Non-pigmented ciliary epithelial cell (primary cell): ENCODE measurements around the gene RALY.

Experiments used
- DNase-seq: peaks from one replicate; pipeline ENCODE4 v3.0.0-alpha.2; 2010; ENCODE audit warnings: low read depth

Gene RALY

GRCh38 chr20:33986560-33987216 lies 7.0 kb upstream of the RALY start:
- DNase-seq: no peak

DNA sequence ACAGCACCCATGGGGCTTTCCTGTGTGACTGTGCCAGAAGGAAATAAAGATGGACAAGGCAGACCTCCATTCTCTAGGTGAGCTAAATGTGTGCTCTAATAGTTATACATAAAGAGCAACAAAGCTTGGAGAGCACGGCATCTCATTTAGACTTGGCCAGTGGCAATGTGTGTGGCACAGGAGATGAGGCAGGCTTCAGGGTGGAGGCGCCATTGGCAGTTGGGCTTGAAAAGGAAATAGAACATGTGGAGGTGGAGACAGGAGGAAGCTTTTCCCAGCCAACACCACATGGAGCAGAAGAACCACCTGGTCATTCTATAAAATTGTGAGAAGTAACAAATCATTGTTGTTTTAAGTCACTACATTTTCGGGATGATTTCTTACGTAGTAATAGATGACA lies 3.6 kb upstream of the RALY start:
- DNase-seq: no peak

GRCh38 chr20:33991502-33991901 lies 2.2 kb upstream of the RALY start:
- no peak for DNase-seq

DNA sequence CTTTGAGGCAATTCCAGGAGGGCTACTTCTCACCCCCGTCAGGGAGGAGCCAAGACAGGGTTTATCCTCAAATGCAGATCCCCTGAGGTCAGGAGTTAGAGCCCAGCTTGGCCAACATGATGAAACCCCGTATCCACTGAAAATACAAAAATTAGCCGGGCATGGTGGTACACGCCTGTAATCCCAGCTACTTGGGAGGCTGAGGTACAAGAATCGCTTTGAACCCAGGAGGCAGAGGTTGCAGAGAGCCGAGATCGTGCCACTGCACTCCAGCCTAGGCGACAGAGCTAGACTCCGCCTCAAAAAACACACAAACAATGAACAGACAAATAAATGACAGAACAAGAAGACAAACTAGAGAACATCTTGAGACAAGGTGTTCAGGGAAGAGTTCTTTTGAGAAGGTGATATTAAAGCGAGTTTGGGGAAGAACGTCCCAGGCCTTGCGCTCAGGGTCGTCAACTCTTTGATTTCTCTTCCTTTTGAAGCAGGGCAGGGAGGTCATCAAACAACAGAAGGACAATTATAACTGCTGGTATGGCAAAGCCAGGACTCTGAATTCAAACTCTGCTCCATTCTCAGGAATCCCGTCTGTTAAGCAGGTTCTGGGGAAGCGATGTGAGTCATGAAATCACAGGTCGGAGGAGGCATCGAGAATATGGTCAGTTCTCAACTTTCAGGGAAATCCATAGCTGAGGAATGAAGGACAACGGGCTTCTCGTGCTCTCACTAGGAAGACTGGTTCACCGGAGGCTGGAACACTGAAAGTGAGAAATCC lies 1.4 kb upstream of the RALY start:
- DNase-seq: no peak

- DNase-seq: peak; percentile 96
Measured at GRCh38 chr20:33992923-33993575, 662 bp upstream of the RALY start.

DNA sequence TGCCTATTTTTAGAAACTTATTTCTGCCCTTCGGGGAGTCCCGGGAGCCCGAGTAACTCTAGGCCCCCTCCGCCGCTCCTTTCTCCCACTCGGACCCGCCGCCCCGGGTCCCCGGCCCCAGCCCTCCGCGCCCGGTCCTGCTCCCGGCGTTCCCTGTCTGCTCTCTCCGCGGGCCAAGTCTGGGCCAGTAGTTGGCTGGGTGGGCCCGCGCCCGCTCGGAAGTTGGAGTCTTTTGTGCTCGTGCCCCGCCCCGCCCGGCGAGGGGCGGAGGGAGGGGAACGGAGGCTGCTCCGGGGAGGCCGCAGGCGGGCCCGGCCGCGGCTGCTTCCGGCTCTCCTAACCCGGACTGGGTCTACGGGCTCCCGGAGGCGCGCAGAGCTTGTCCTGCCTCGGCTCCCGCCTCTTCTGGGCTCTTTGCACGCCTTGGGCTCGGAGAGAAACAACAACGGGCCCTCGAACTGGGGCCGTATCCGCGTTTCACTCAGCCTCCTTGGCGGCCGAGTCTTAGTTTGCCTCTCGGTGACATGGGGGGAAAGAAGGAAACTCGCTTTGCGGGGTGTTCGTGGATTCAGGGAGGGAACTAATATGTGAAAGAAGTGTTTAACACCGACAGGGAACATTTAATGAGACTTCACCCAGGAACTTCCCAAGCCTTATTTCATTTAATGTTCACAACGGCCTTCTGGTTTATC lies 657 bp downstream of the RALY start:
- no peak for DNase-seq

DNA sequence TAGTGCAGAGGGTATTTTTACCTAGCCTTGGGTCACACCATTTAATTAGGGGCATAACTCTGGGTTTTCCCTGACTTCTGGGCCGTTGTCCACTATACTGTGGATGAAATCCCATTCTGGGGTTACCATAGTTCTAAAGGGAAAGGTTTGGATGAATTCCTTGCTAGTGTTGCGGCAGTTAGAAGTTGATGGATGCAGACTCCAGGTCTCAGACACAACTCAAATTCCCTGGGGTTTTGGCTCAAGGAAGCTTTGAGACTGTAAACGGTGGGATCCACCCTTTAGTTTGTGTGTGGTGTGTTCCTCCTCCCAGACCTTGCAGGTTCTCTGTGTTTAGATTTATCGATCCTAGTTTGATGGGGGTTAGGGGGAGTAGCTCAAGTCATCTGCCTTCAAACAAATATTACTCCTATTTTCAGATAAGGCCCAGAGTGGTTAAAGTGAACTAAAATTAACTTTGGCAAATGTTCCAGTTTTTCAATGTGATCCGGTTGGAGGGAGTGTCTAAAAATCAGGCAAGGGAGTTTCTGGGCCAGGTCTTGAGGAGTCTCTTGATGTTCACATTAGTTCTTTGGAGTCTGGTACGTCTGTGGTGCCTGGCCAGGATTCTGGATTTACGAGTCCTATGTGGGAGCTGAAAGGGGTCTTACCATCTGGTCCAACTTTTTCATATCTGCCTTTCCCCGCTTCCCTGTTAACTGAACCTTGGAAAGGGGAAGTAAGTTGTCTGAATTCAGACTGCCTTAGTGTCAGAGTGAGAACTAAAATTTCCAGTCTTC lies 1.5 kb downstream of the RALY start:
- no peak for DNase-seq

DNA sequence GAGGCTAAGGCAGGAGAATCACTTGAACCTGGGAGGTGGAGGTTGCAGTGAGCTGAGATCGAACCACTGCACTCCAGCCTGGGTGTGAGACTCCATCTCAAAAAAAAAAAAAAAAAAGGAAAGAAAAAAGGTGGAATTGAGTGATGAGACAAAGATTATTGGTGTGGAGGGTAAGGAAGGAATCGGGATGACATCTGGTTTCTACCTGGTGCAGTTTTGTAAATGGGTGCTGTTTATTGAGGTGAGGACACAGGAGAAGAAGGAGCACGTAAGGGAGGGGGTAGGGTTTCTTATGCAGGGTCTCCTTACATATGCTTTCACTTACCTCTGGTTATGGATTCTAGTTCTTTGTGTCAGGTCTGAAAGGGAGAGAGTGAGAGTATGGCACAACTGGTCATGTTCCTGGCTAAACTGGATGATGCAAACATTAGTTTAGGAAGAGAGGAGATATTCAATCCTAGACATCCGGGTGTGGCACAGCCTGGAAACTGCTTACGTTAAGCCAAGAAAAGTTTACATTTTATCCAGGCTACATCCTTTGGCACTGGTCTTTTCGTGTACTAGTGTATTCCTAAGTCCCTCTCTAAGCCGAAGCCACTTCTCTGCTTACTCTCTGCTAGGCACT lies 5.4 kb downstream of the RALY start:
- no peak for DNase-seq

GRCh38 chr20:34001378-34001777 lies 7.7 kb downstream of the RALY start:
- DNase-seq: no peak

GRCh38 chr20:34004227-34004626 lies 10.5 kb downstream of the RALY start:
- no peak for DNase-seq

DNA sequence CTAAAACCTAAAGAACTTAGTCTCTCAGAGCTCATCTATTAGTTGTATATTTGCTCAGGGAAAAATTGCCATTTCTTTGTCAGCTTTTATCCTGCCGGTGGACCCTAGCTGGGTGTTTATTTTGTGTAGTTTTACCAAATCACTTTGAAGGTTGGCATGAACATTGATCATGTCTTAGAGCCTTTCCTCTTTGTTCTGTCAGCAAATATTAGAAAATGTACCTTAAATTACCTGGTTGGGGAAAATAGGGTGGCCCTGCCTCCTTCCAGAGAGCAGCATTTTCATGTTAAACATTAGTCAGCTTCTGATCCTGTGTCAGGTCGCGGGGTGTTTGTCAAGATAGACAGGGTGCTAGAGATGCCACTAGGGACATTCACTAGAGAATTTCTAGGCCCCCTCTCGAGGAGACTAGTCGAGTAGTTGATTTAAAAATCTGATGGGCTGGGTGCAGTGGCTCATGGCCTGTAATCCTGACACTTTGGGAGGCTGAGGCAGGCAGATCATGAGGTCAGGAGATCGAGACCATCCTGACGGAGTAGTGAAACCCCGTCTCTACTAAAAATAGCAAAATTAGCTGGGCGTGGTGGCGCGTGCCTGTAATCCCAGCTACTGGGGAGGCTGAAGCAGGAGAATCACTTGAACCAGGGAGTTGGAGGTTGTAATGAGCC lies 11.2 kb downstream of the RALY start:
- no peak for DNase-seq

GRCh38 chr20:34006619-34007018 lies 12.9 kb downstream of the RALY start:
- DNase-seq: no peak

DNA sequence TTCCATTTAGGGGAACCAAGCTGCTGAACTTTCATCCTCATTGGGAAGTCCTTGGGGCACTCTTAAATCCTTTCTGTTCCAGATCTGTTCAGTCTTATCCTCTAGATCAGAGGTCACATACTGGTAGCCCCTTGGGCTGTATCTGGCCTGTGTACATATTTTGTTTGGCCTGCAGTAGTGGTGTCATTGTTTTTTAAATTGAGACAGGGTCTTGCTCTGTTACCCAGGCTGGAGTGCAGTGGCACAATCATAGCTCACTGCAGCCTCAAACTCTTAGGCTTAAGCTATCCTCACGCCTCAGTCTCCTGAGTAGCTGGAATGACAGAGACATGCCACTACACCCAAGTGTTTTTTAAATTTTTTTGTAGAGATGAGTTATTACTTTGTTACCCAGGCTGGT lies 14.8 kb downstream of the RALY start:
- DNase-seq: no peak

DNA sequence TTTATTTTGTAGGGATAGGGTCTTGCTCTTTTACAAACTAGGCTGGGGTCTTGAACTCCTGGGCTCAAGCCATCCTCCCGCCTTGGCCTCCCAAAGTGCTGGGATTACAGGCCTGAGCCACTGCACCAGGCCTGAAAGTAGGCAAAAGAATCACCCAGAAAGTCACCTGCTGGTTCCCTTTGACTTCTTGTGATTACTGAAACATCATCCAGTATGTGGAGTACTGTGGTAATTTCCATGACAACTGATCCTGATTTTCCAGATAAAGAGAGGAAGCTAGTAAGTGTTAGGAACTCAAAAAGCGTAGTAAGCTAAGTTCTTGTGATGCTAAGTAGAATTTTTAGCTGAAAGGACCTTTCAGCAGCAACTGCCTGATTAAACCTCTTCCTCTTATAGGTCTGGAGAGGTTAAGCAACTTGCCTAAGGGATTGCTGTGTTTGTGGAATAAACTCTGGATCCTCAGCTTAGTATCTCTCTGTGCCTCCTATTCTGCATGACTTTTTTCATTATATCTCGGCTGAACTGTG lies 16.8 kb downstream of the RALY start:
- DNase-seq: no peak

DNA sequence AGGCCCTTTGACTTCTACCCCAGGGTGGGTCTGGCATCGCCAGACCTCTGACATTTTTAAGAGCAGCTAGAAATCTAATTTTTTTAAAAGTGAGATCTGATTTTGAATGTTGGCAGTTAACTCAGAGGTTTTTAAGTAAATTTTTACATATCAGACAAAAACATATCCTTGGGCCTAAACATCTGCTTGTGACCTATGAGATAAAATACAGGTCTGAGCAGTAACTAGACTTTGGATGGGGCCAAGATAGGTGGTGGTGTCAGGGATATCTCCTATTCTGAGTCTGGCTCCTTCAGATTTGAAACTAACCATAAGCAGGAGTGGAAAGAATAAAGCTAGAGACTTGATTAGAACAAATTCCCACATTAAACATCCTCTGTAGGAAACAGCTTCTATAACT lies 17.6 kb downstream of the RALY start:
- DNase-seq: no peak

DNA sequence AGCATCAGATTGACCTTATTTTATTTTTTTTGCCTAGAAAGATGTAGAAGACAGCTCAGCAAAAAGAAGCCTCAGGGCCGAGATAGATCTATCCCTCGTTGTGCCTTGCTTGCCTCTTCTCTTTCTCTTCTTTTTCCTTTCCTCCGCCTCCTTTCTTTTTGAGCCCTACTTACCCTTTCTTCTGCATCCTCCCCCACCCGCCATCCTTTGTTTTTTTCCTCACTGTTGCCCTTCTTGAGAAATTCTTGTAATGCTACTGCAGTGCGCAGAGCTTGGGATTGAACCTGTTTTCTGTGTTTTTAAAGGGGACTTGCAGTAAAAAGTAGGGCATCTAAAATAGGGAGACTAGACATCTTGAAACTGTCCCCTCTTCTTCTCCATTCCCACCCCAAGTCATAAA lies 18.6 kb downstream of the RALY start:
- no peak for DNase-seq

DNA sequence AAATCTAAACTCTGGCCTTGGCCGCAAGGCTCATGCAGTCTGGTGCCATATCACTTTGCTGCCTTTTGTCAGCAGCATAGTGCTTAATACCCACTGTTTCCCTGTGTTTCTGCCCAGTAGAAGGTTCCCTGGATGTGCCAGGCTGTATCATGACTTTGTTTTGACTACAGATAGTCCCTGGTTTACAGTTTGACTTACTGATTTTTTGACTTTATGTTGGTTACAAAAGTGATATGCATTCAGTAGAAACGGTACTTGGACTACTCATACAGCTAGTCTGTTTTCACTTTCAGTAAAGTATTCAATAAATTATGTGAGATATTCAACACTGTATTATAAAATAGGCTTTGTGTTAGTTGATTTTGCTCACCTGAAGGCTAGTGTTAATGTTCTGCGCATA lies 19.0 kb downstream of the RALY start:
- no peak for DNase-seq

- DNase-seq: no peak
Measured at GRCh38 chr20:34013554-34013953, 19.8 kb downstream of the RALY start.

DNA sequence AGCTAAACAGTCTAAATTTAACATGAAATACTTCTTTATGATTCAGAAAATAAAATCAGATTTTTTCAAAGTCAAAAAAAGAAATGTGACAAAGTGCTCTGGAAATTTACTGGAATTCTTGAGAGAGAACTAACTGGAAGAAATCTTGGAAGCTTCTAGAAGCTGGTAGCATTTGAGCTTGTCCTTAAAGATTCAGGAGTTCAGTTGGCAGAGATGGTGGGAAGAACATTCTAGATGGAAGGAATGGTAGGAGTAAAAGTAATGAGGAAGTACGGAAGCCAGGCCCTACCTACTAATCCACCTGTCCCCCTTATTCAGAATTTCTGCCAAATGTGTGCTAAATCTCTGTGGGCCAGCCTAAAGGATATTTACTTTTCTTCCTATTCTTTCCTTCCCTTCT lies 21.2 kb downstream of the RALY start:
- DNase-seq: no peak
